H1 (cell line): ENCODE results near the gene CACNA1D. TPM values are rescaled to one million over a fixed set of nuclear protein-coding genes. Genes with fewer than 3 reads are reported as not detected.

ENCODE experiments used
- CTCF ChIA-PET: fragments of 300-600 bp; sonication (Branson Sonifier 250); formaldehyde crosslinking; loops from one replicate; lab custom pipeline; 2021; ENCODE audit not compliant: partially characterized antibody; lab: Charles Lee
- POLR2A ChIA-PET: fragments of 300-600 bp; sonication (Branson Sonifier 250); formaldehyde crosslinking; loops from one replicate; lab custom pipeline; 2021; ENCODE audit warnings: inconsistent platforms; ENCODE audit not compliant: partially characterized antibody; lab: Charles Lee
- DNase-seq, 2 experiments: peaks; one replicate each; pipeline versions ENCODE4 v3.0.0 to v3.0.0-alpha.2; 2010 to 2022; ENCODE audit warnings: low spot score in 2 of 2, low read depth in 1 of 2, mixed read lengths in 1 of 2
- FAIRE-seq: peaks from 2 replicates; lab custom pipeline; 2011; peaks lifted over from hg19 to GRCh38; lab: Jason Lieb, UNC
- H2AFZ ChIP-seq: 2 replicates; pipeline ENCODE4 v1.8.1; 2012; ENCODE audit warnings: low read length, inconsistent platforms
- H2AK5ac ChIP-seq: 2 replicates; pipeline ENCODE4 v1.6.1; 2013; ENCODE audit warnings: low read depth, low read length
- H2BK120ac ChIP-seq: replicated peaks from 2 replicates; pipeline ENCODE3; 2013; ENCODE audit warnings: low read depth, low read length, inconsistent platforms
- H2BK12ac ChIP-seq: 2 replicates; pipeline ENCODE4 v1.6.1; 2013; ENCODE audit warnings: low read depth, low read length
- H2BK15ac ChIP-seq: 2 replicates; pipeline ENCODE4 v1.6.1; 2013; ENCODE audit warnings: low read length
- H2BK20ac ChIP-seq: 2 replicates; pipeline ENCODE4 v1.6.1; 2013; ENCODE audit warnings: low read length
- H2BK5ac ChIP-seq: 2 replicates; pipeline ENCODE4 v1.6.1; 2013; ENCODE audit warnings: low read depth, low read length
- H3K14ac ChIP-seq: 2 replicates; pipeline ENCODE4 v1.6.1; 2013; ENCODE audit warnings: inconsistent platforms; ENCODE audit not compliant: insufficient read length
- H3K18ac ChIP-seq: 2 replicates; pipeline ENCODE4 v1.6.1; 2013; ENCODE audit warnings: low read length; ENCODE audit errors: extremely low read depth
- H3K23ac ChIP-seq: 2 replicates; pipeline ENCODE4 v1.6.1; 2013; ENCODE audit warnings: inconsistent platforms; ENCODE audit not compliant: insufficient read length
- H3K23me2 ChIP-seq: 2 replicates; pipeline ENCODE4 v1.6.1; 2013; ENCODE audit warnings: low read depth, low read length
- H3K27ac ChIP-seq: 2 replicates; pipeline ENCODE4 v1.6.1; 2011; ENCODE audit warnings: low read depth, low read length, inconsistent platforms
- H3K27me3 ChIP-seq, 4 experiments: replicated peaks in 1 of 4; 1 replicate in 1 of 4; 2 replicates in 3 of 4; pipeline versions ENCODE4 v1.6.1 to v1.8.1; 2011 to 2013; ENCODE audit warnings: low read length in 3 of 4, mild to moderate bottlenecking in 3 of 4, inconsistent platforms in 2 of 4, mixed read lengths in 2 of 4, moderate library complexity in 1 of 4; ENCODE audit not compliant: control insufficient read depth in 3 of 4, insufficient read depth in 3 of 4; ENCODE audit errors: extremely low read depth in 1 of 4
- H3K36me3 ChIP-seq, 4 experiments: 2 replicates each; pipeline versions ENCODE4 v1.6.1 to v1.8.1; 2011 to 2013; ENCODE audit warnings: mild to moderate bottlenecking in 4 of 4, low read length in 3 of 4, moderate library complexity in 2 of 4, control low read depth in 1 of 4, inconsistent platforms in 1 of 4; ENCODE audit not compliant: insufficient read depth in 4 of 4, control insufficient read depth in 2 of 4
- H3K4ac ChIP-seq: replicated peaks from 2 replicates; pipeline ENCODE3; 2013; ENCODE audit warnings: low read length, low read depth, mixed read lengths, inconsistent platforms; ENCODE audit not compliant: insufficient read length
- H3K4me1 ChIP-seq, 4 experiments: replicated peaks in 1 of 4; 1 replicate in 1 of 4; 2 replicates in 3 of 4; pipeline versions ENCODE4 v1.6.1 to v1.8.1; 2011 to 2013; ENCODE audit warnings: low read length in 3 of 4, inconsistent platforms in 2 of 4, mixed read lengths in 1 of 4; ENCODE audit not compliant: insufficient read depth in 4 of 4, control insufficient read depth in 3 of 4
- H3K4me2 ChIP-seq, 2 experiments: 2 replicates each; pipeline versions ENCODE4 v1.6.1 to v1.8.1; 2011 to 2013; ENCODE audit warnings: low read depth in 2 of 2, low read length in 2 of 2, control low read depth in 1 of 2, inconsistent platforms in 1 of 2, mild to moderate bottlenecking in 1 of 2; ENCODE audit not compliant: insufficient read depth in 1 of 2
- H3K4me3 ChIP-seq, 4 experiments: fragments of 200-600, 300-600 bp in 1 of 4; sonication (generic), shearing (Covaris generic), sonication (Bioruptor Twin) in 1 of 4; 2 replicates each; pipeline versions ENCODE4 v1.5.1 to v1.8.1; 2011 to 2016; ENCODE audit warnings: low read length in 4 of 4, low read depth in 3 of 4, control low read depth in 2 of 4, inconsistent platforms in 2 of 4, mild to moderate bottlenecking in 2 of 4, mixed read lengths in 1 of 4, moderate library complexity in 1 of 4; ENCODE audit not compliant: insufficient read depth in 2 of 4; ENCODE audit errors: extremely low read depth in 1 of 4
- H3K56ac ChIP-seq: replicated peaks from 2 replicates; pipeline ENCODE3; 2013; ENCODE audit warnings: low read depth, mild to moderate bottlenecking, mixed read lengths, low read length, inconsistent platforms; ENCODE audit not compliant: insufficient read length
- H3K79me1 ChIP-seq: 2 replicates; pipeline ENCODE4 v1.6.1; 2013; ENCODE audit warnings: low read depth, low read length, control low read depth
- H3K79me2 ChIP-seq, 2 experiments: 2 replicates each; pipeline versions ENCODE4 v1.6.1 to v1.8.1; 2012 to 2013; ENCODE audit warnings: low read length in 2 of 2, mild to moderate bottlenecking in 2 of 2, inconsistent platforms in 1 of 2; ENCODE audit not compliant: insufficient read depth in 2 of 2, control insufficient read depth in 1 of 2
- H3K9ac ChIP-seq, 4 experiments: replicated peaks in 1 of 4; 1 replicate in 1 of 4; 2 replicates in 3 of 4; pipeline versions ENCODE4 v1.6.1 to v1.8.1; 2011 to 2013; ENCODE audit warnings: low read depth in 3 of 4, low read length in 3 of 4, control low read depth in 2 of 4, mild to moderate bottlenecking in 2 of 4, moderate library complexity in 2 of 4, inconsistent platforms in 1 of 4; ENCODE audit errors: extremely low read depth in 1 of 4
- H3K9me3 ChIP-seq, 2 experiments: 2 replicates each; pipeline versions ENCODE4 v1.6.1 to v1.8.1; 2012 to 2013; ENCODE audit warnings: mild to moderate bottlenecking in 2 of 2, moderate library complexity in 2 of 2, control low read depth in 1 of 2, inconsistent platforms in 1 of 2, low read depth in 1 of 2, low read length in 1 of 2, mixed read lengths in 1 of 2; ENCODE audit not compliant: insufficient read depth in 2 of 2
- H4K20me1 ChIP-seq, 2 experiments: replicated peaks in 1 of 2; 2 replicates each; pipeline versions ENCODE3 to v1.8.1; 2011 to 2013; ENCODE audit warnings: inconsistent platforms in 2 of 2, low read length in 2 of 2, mild to moderate bottlenecking in 1 of 2; ENCODE audit not compliant: insufficient read depth in 2 of 2, control insufficient read depth in 1 of 2
- H4K5ac ChIP-seq: 2 replicates; pipeline ENCODE4 v1.6.1; 2013; ENCODE audit warnings: low read length, low read depth, mixed read lengths, inconsistent platforms; ENCODE audit not compliant: insufficient read length
- H4K8ac ChIP-seq: 2 replicates; pipeline ENCODE4 v1.8.0; 2013; ENCODE audit warnings: mild to moderate bottlenecking, moderate library complexity, low read length, inconsistent platforms; ENCODE audit not compliant: insufficient read depth; ENCODE audit errors: extremely low read depth
- H4K91ac ChIP-seq: replicated peaks from 2 replicates; pipeline ENCODE3; 2013; ENCODE audit warnings: low read length, mixed read lengths, inconsistent platforms; ENCODE audit not compliant: insufficient read length
- BRCA1 ChIP-seq: IDR thresholded peaks from 2 replicates; pipeline ENCODE4 v1.6.1; 2012; ENCODE audit warnings: low read depth, low read length, improper control_type of control experiment
- EZH2 ChIP-seq: fragments of 200-600 bp; sonication (generic); IDR thresholded peaks from 2 replicates; pipeline ENCODE4 v1.7.1; 2012; ENCODE audit warnings: low read depth, mild to moderate bottlenecking, moderate library complexity, low read length, inconsistent platforms; ENCODE audit not compliant: severe bottlenecking
- KDM4A ChIP-seq: IDR thresholded peaks from one replicate; pipeline ENCODE4 v1.7.1; 2012; ENCODE audit warnings: low read depth, mild to moderate bottlenecking, moderate library complexity, low read length, inconsistent platforms; ENCODE audit not compliant: severe bottlenecking
- KDM5A ChIP-seq: fragments of 200-600 bp; IDR thresholded peaks from 2 replicates; pipeline ENCODE4 v1.7.1; 2012; ENCODE audit warnings: mild to moderate bottlenecking, low read length, inconsistent platforms, mixed read lengths
- NANOG ChIP-seq: IDR thresholded peaks from 2 replicates; pipeline ENCODE4 v1.6.1; 2011; ENCODE audit warnings: low read length, low read depth, mild to moderate bottlenecking, inconsistent platforms; ENCODE audit not compliant: insufficient read depth, poor library complexity, severe bottlenecking
- POLR2A ChIP-seq, 2 experiments: IDR thresholded peaks; 1 replicate in 1 of 2; 2 replicates in 1 of 2; pipeline ENCODE4 v1.6.1; 2011; ENCODE audit warnings: low read depth in 2 of 2, low read length in 2 of 2, mild to moderate bottlenecking in 2 of 2; ENCODE audit errors: control extremely low read depth in 1 of 2
- POU5F1 ChIP-seq: IDR thresholded peaks from 2 replicates; pipeline ENCODE4 v1.6.1; 2011; ENCODE audit warnings: low read depth, mild to moderate bottlenecking, low read length, moderate library complexity
- SP1 ChIP-seq: IDR thresholded peaks from 2 replicates; pipeline ENCODE4 v1.6.1; 2011; ENCODE audit warnings: low read depth, low read length
- SRF ChIP-seq: IDR thresholded peaks from 2 replicates; pipeline ENCODE4 v1.6.1; 2011; ENCODE audit warnings: mild to moderate bottlenecking, low read depth, low read length, moderate library complexity
- WGBS, 2 experiments: shearing (Covaris generic) in 1 of 2; methylation state at CpG; one replicate each; pipeline versions ENCODE4 v1.1.6 to v1.1.7; 2013 to 2015; ENCODE audit warnings: low lambda C conversion rate in 2 of 2, mixed read lengths in 2 of 2, inconsistent platforms in 1 of 2, low coverage in 1 of 2, missing lambda C conversion rate in 1 of 2; ENCODE audit not compliant: insufficient replicate concordance in 2 of 2, insufficient coverage in 1 of 2, insufficient read length in 1 of 2; ENCODE audit errors: extremely low coverage in 1 of 2, missing lambda C conversion rate in 1 of 2; 5-methylcytosine and 5-hydroxymethylcytosine counted together
- polyA plus RNA-seq, 7 experiments: library from polyadenylated mRNA; depleted of rRNA in 3 of 7; stranded (reverse) in 5 of 7; unstranded in 2 of 7; fragments of >200 nt in 5 of 7; fragments of 200-250 nt in 2 of 7; gene quantifications; 1 replicate in 5 of 7; 2 replicates in 1 of 7; 4 replicates in 1 of 7; pipeline versions ENCODE4 v1.2.1 to v1.2.3, GENCODE V29; 2011 to 2013; ENCODE audit warnings: missing spikeins in 2 of 7, mixed read lengths in 2 of 7
- total RNA-seq: library from RNA; stranded (reverse); fragmentation: NEBNext Ultra II Directional; extraction: Animal tissue kit (Norgen Biotek cat#: 25700); gene quantifications from 2 replicates; pipeline ENCODE4 v1.2.1, GENCODE V29; 2021

CACNA1D gene
- total and polyA plus RNA-seq, 2 of the 8 experiments (the other 6 are each of a cell fraction or from before 2014, with no cell fraction given): 2.0 to 2.9 TPM

- Histone ChIP-seq H3K4me3 (no peak overlapping the region), H3K36me3 (no peaks in the 10 kb centered on the region), H2BK120ac (no peak overlapping the region), H3K79me1 (no peaks in the 10 kb centered on the region), H2BK20ac (no peak overlapping the region), H3K4me1 (peaks cover 0 to 8% (median 3%) of the 10 kb centered on the region in 4 experiments; a peak in 4 of 7 replicates), H3K4ac (no peak overlapping the region), H2BK12ac (no peak overlapping the region), H3K18ac (no peak overlapping the region), H4K91ac (no peak overlapping the region), H3K14ac (no peak overlapping the region), H3K79me2 (no peaks in the 10 kb centered on the region), H3K27ac (no peak overlapping the region), H2AK5ac (no peak overlapping the region), H3K9ac (no peak overlapping the region), H4K8ac (no peak overlapping the region; the same call in 1 of the 2 replicates), H4K5ac (no peak overlapping the region), H3K27me3 (no peaks in the 10 kb centered on the region), H3K56ac (no peak overlapping the region), H2BK5ac (no peak overlapping the region), H3K4me2 (no peak overlapping the region), H3K23ac (no peak overlapping the region), H2BK15ac (no peak overlapping the region), H3K9me3 (no peaks in the 10 kb centered on the region), H3K23me2 (no peaks in the 10 kb centered on the region), H4K20me1 (no peaks in the 10 kb centered on the region), H2AFZ (no peak overlapping the region; the same call in 1 of the 2 replicates)
- 83% methylated on average over 13 of the region's 13 CpGs; no CpG with 5 or more reads in 1 of the 2 experiments for WGBS, 2 experiments
- no peak for DNase-seq
- POLR2A ChIA-PET: no interaction called here
- CTCF ChIA-PET: interaction anchor here (0.6 to 1.1 kb wide), 4 partner anchors 9 to 87 kb away, joined by 3 to 4 read pairs (median 4); no protein-coding TSS in a partner anchor
- no peak for FAIRE-seq
- TF ChIP-seq SRF: no peak
- TF ChIP-seq POU5F1: no peak
- no peak for TF ChIP-seq EZH2
- TF ChIP-seq POLR2A (IDR thresholded peaks at IDR 0.05; ENCODE audit: control extremely low read depth in 1 of 2, low read depth in 2 of 2, low read length in 2 of 2): no peak
- no peak for TF ChIP-seq BRCA1
- no peak for TF ChIP-seq KDM4A
- TF ChIP-seq NANOG: no peak
- TF ChIP-seq KDM5A: no peak
- no peak for TF ChIP-seq SP1
These were observed 40.4 kb downstream of the CACNA1D start for GRCh38 chr3:53534676-53535400.
